SKM-1 (cell line): ENCODE data around the gene LGR6.

Experiments
- DNase-seq: peaks from one replicate; lab custom pipeline; 2025; ENCODE audit not compliant: unreplicated experiment; lab: John Stamatoyannopoulos, UW

Gene LGR6

GRCh38 chr1:202365092-202365815 lies 171.7 kb downstream of the LGR6 start:
- no peak for DNase-seq

- DNase-seq = no peak
Observed at GRCh38 chr1:202367271-202367670, 173.7 kb downstream of the LGR6 start.
